Measurements from ENCODE around the gene HOPX.

The HOPX gene

GRCh38 chr4:56655627-56656345 lies 25.3 kb downstream of the HOPX start:
- no peak for DNase-seq (ENCODE audit: low read depth)
- TF ChIP-seq, protein P1, sequence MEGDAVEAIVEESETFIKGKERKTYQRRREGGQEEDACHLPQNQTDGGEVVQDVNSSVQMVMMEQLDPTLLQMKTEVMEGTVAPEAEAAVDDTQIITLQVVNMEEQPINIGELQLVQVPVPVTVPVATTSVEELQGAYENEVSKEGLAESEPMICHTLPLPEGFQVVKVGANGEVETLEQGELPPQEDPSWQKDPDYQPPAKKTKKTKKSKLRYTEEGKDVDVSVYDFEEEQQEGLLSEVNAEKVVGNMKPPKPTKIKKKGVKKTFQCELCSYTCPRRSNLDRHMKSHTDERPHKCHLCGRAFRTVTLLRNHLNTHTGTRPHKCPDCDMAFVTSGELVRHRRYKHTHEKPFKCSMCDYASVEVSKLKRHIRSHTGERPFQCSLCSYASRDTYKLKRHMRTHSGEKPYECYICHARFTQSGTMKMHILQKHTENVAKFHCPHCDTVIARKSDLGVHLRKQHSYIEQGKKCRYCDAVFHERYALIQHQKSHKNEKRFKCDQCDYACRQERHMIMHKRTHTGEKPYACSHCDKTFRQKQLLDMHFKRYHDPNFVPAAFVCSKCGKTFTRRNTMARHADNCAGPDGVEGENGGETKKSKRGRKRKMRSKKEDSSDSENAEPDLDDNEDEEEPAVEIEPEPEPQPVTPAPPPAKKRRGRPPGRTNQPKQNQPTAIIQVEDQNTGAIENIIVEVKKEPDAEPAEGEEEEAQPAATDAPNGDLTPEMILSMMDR (IDR thresholded peaks at IDR 0.05; ENCODE audit: low read length, missing control alignments): no peak
- peak overlapping the region; percentile 52 for H3K4me3 ChIP-seq (replicated peaks; ENCODE audit: low read depth, low read length)

- peak overlapping the region; percentile 52 for H3K4me3 ChIP-seq (replicated peaks; ENCODE audit: low read depth, low read length)
- TF ChIP-seq, protein P1 (IDR thresholded peaks at IDR 0.05; ENCODE audit: low read length, missing control alignments): no peak
- DNase-seq (ENCODE audit: low read depth): peak; percentile 23
Measured at GRCh38 chr4:56655209-56655626, 25.9 kb downstream of the HOPX start.

DNA sequence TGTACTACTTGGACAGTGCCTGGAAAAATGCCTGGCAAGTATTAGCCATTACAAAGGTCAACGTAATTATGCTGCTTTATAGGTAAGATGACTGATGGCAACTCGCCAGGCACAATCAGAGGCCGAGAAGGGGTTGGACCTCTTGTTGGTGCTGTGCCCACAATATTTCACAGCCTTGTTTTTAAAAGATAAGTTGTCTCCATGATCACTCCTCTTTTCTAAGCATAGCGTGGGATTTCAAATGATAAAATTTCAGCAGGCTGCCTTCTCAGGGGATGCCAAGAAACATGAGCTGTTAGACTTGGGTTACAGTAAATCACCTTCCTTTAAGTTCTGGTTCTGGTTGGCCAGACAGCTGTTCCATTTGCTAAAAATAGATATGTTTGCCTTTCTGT lies 26.9 kb downstream of the HOPX start:
- peak; percentile 29 for DNase-seq (ENCODE audit: low read depth)
- TF ChIP-seq, protein P1 (IDR thresholded peaks at IDR 0.05; ENCODE audit: low read length, missing control alignments): no peak
- no peak overlapping the region for H3K4me3 ChIP-seq (replicated peaks; ENCODE audit: low read depth, low read length)

DNA sequence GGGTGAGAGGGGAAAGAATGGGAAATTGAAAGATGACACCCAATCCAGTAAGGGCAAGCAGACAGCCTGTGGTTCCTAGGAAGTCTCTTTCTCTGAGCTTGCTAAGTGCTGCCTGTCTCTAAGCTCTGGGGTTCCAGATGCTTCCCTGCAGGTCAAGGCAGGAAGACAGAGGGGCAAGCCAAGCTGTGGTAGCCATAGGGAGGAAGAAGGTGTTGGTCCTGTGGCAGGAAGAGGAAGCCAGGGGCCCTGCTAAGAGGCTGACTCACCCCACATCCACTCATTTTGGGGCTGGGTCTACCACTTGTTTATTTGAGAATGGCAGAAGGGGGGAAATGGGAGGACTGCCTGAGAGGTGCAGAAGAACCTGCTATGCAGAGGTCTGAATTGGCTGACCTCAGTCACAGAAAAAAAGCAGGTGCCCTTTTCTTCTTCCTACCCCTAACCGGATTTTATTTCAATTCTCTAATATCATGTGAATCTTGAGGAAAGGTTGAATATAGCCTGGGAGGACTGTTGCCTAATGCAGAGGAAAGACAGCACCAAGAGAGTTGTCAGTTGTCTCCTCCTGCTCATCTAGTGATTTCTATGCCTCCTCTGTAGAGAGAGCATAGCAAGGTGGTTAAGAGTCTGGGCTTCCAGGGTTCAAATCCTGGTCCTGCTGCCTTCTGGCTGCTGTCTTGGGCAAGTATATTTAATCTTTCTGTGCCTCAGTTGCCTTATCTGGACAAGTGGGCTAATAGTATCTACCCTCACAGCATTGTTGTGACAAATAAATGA lies 27.4 kb downstream of the HOPX start:
- no peak overlapping the region for H3K4me3 ChIP-seq (replicated peaks; ENCODE audit: low read depth, low read length)
- no peak for DNase-seq (ENCODE audit: low read depth)

DNA sequence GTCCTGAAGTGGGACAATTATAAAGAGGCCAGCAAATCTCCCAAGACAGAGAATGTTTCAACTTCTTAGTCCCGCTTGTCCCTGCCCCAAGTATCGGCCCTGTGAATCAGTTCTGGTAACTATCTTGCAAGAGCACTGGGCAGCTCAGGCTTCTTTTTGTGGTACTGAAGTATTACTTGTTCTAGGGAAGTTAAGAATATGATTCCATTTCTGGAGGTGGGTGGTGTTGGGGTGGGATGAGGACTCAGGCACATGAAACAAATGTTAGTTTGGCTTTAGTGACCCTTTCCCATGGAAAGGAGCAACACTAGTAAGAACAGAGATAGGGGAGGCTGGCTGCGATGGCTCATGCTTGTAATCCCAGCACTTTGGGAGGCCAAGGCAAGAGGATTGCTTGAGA lies 28.9 kb downstream of the HOPX start:
- TF ChIP-seq, protein P1 (IDR thresholded peaks at IDR 0.05; ENCODE audit: low read length, missing control alignments): no peak
- no peak overlapping the region for H3K4me3 ChIP-seq (replicated peaks; ENCODE audit: low read depth, low read length)
- DNase-seq (ENCODE audit: low read depth): no peak

More for the DNA sequence above, 27.4 kb downstream of the HOPX start:
- TF ChIP-seq, protein P1 (IDR thresholded peaks at IDR 0.05; ENCODE audit: low read length, missing control alignments): no peak

GRCh38 chr4:56651056-56651350 lies 30.1 kb downstream of the HOPX start:
- H3K4me3 ChIP-seq (replicated peaks; ENCODE audit: low read depth, low read length): no peak overlapping the region
- TF ChIP-seq, protein P1 (IDR thresholded peaks at IDR 0.05; ENCODE audit: low read length, missing control alignments): no peak
- no peak for DNase-seq (ENCODE audit: low read depth)
